Erythroblast (primary cell): ENCODE data around the gene GPR87.

Experiments used
- GATA1 ChIP-seq: IDR thresholded peaks from 2 replicates; pipeline ENCODE4 v1.6.1; 2011; ENCODE audit warnings: low read depth, mild to moderate bottlenecking, control low read depth, low read length, moderate library complexity
- POLR2A ChIP-seq: IDR thresholded peaks from 2 replicates; pipeline ENCODE4 v1.6.1; 2011; ENCODE audit warnings: mild to moderate bottlenecking, low read length

- TF ChIP-seq POLR2A (no peak), GATA1 (no peak)
Observed at GRCh38 chr3:151307583-151308488, 8.8 kb downstream of the GPR87 start.
